Cardiac fibroblast (primary cell): ENCODE data around the gene FAM174B.

Source experiments
- DNase-seq, 2 donors: peaks; one replicate each; pipeline versions ENCODE4 v3.0.0 to v3.0.0-alpha.2; 2010; ENCODE audit warnings: low read depth in 2 of 2
- H3K4me3 ChIP-seq, 2 donors: replicated peaks in 1 of 2; 1 replicate in 1 of 2; 2 replicates in 1 of 2; pipeline ENCODE4 v1.5.1; 2011; ENCODE audit warnings: low read depth in 2 of 2, low read length in 2 of 2, mild to moderate bottlenecking in 2 of 2, moderate library complexity in 1 of 2
- CTCF ChIP-seq: IDR thresholded peaks from one replicate; pipeline ENCODE4 v1.5.1; 2011; ENCODE audit warnings: low read depth, mild to moderate bottlenecking, low read length, inconsistent platforms

Gene FAM174B

GRCh38 chr15:92683511-92683834 is 27.9 kb upstream of the FAM174B start:
- TF ChIP-seq CTCF = no peak
- H3K4me3 ChIP-seq = no peak overlapping the region
- DNase-seq = peak; percentile 22 to 52

GRCh38 chr15:92682741-92683510 is 27.4 kb upstream of the FAM174B start:
- TF ChIP-seq CTCF = no peak
- H3K4me3 ChIP-seq = no peak overlapping the region
- DNase-seq = peak; percentile 28 to 75

- peak; percentile 73 to 94 for DNase-seq
- no peak overlapping the region for H3K4me3 ChIP-seq
- TF ChIP-seq CTCF = no peak
Observed at GRCh38 chr15:92681141-92681631, 25.6 kb upstream of the FAM174B start.

GRCh38 chr15:92677999-92678398 is 22.4 kb upstream of the FAM174B start:
- TF ChIP-seq CTCF = no peak
- DNase-seq = no peak
- no peak overlapping the region for H3K4me3 ChIP-seq

GRCh38 chr15:92676561-92676960 is 21.0 kb upstream of the FAM174B start:
- DNase-seq = no peak
- no peak for TF ChIP-seq CTCF
- H3K4me3 ChIP-seq = no peak overlapping the region

GRCh38 chr15:92675485-92675884 is 19.9 kb upstream of the FAM174B start:
- DNase-seq = no peak
- H3K4me3 ChIP-seq = no peak overlapping the region
- no peak for TF ChIP-seq CTCF

GRCh38 chr15:92674347-92674746 is 18.8 kb upstream of the FAM174B start:
- no peak for TF ChIP-seq CTCF
- H3K4me3 ChIP-seq = no peak overlapping the region
- no peak for DNase-seq
